Lower lobe of right lung (tissue), 2 donors: Measurements from ENCODE around the gene PLD1. TPM values are rescaled to one million over a fixed set of nuclear protein-coding genes. Genes with fewer than 3 reads are reported as not detected.
"Not testable (repeated sequence)": the region's sequence is repeated elsewhere in the genome, so short reads cannot be mapped to it uniquely, and the experiment has no call there.

Source experiments
- ATAC-seq, 2 donors: fragments of 200-7000 bp; cut with Tn5 transposase; one replicate each; pipeline ENCODE4 v1.9.1; 2020 to 2022; ENCODE audit warnings: mild to moderate bottlenecking in 2 of 2, moderate library complexity in 2 of 2
- DNase-seq: peaks from one replicate; pipeline ENCODE4 v3.0.0-alpha.2; 2020
- H3K27ac ChIP-seq: fragments of 200-600 bp; one replicate; pipeline ENCODE4 v1.8.0; 2022
- H3K27me3 ChIP-seq: fragments of 200-600 bp; one replicate; pipeline ENCODE4 v1.8.0; 2022; ENCODE audit warnings: low read depth
- H3K36me3 ChIP-seq: fragments of 200-600 bp; one replicate; pipeline ENCODE4 v1.8.0; 2022; ENCODE audit warnings: mild to moderate bottlenecking
- H3K4me1 ChIP-seq: fragments of 200-600 bp; one replicate; pipeline ENCODE4 v1.8.0; 2022
- H3K4me3 ChIP-seq: fragments of 200-600 bp; one replicate; pipeline ENCODE4 v1.8.0; 2022; ENCODE audit warnings: mild to moderate bottlenecking
- H3K9me3 ChIP-seq: fragments of 200-600 bp; one replicate; pipeline ENCODE4 v1.8.0; 2022
- intact Hi-C: fragments of 100-400 bp; cut with DNase I; formaldehyde crosslinking; loops from one replicate; pipeline ENCODE4 v1.11.0; 2022
- total RNA-seq: library from RNA; stranded (reverse); fragmentation: NEBNext Ultra II Directional; extraction: Animal tissue kit (Norgen Biotek cat#: 25700); gene quantifications from one replicate; pipeline ENCODE4 v1.2.1, GENCODE V29; 2021
- TF ChIP-seq, protein P1 (sequence below): fragments of 200-600 bp; IDR thresholded peaks from one replicate; pipeline ENCODE4 v1.8.0; 2022; ENCODE audit warnings: antibody characterized with exemption, mild to moderate bottlenecking
- donor health status: DM: no; HTN: yes; CAD: no; lungs with severe emphysema.

The PLD1 gene
- total RNA-seq, 1 donor from 2014 or later, result 27.7 TPM

DNA sequence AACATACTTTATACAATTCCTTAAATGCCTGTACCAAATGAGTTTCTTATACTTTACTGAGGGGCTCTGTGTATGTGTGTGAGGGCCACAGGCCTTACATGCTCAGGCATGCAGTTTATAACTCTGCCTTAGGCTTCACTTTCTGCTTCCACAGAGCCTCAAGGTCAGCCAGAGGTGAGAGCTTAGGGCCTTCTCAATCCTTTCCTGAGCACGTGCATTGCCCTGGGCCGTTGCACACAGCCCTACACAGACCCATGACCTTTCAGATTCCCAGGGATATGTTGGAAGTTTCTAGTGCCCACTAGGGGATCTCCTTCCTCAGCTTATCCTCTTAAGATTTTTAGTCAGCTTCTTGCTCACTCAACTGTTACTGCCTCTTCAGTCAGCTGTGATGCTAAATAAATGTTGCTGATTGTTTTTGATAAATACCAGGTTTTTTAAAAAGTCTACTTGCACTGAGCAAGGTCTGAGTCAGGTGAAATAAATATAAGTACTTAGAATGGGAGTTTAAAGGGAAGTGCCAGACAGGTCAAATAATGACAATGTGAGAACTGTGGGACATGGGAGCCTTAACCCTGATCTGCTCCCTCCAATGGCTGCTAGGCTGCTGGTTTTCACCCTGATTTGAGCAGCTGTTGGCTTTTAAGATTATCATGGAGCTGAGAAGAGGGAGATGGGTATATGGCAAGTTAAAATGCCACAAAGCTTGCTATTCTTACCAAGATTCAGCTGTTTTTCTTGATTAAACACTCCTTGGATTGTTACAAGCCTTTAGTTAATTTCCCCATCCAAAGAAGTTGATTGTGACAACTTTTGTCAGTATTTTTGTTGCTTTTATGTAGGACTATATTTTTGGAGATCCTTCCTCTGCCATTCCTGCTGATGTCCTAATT, 169.5 kb downstream of the PLD1 start:
- ATAC-seq (no peak), DNase-seq (no peak)
- H3K27ac ChIP-seq, result no peak overlapping the region
- no peaks in the 10 kb centered on the region for H3K4me1 ChIP-seq
- H3K36me3 ChIP-seq, result no peaks in the 10 kb centered on the region
- H3K9me3 ChIP-seq, result no peaks in the 10 kb centered on the region
- H3K4me3 ChIP-seq, result no peak overlapping the region
- intact Hi-C loops, result no loop called here
- TF ChIP-seq, protein P1, sequence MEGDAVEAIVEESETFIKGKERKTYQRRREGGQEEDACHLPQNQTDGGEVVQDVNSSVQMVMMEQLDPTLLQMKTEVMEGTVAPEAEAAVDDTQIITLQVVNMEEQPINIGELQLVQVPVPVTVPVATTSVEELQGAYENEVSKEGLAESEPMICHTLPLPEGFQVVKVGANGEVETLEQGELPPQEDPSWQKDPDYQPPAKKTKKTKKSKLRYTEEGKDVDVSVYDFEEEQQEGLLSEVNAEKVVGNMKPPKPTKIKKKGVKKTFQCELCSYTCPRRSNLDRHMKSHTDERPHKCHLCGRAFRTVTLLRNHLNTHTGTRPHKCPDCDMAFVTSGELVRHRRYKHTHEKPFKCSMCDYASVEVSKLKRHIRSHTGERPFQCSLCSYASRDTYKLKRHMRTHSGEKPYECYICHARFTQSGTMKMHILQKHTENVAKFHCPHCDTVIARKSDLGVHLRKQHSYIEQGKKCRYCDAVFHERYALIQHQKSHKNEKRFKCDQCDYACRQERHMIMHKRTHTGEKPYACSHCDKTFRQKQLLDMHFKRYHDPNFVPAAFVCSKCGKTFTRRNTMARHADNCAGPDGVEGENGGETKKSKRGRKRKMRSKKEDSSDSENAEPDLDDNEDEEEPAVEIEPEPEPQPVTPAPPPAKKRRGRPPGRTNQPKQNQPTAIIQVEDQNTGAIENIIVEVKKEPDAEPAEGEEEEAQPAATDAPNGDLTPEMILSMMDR, result no peak
- H3K27me3 ChIP-seq, result no peaks in the 10 kb centered on the region

GRCh38 chr3:171636666-171637065, 173.6 kb downstream of the PLD1 start:
- Histone ChIP-seq H3K4me1 (no peaks in the 10 kb centered on the region), H3K4me3 (no peak overlapping the region), H3K36me3 (no peaks in the 10 kb centered on the region), H3K27ac (no peak overlapping the region), H3K9me3 (no peaks in the 10 kb centered on the region), H3K27me3 (no peaks in the 10 kb centered on the region)
- intact Hi-C loops, result no loop called here
- TF ChIP-seq, protein P1, result no peak
- ATAC-seq, result no peak
- DNase-seq, result no peak

DNA sequence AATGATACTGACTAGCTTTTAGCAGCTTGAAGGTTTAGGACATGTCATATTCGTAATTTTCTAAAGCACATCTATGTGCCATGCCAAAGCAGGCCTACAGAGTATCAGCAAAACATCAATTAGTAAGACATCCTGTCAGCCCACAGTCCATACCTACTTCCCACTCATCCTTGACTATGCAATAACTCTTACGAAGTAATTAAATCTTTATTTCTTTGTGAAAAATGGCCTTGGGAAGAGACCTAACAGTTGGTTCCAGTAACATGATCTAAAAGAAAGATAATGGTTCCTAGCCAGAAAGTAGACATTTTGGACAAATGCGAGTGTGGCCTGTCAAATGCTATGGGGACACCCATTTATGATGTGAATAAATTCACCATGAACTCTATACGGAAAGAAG, 177.5 kb downstream of the PLD1 start:
- H3K36me3 ChIP-seq, result no peaks in the 10 kb centered on the region
- H3K27ac ChIP-seq, result no peak overlapping the region
- H3K9me3 ChIP-seq, result no peaks in the 10 kb centered on the region
- intact Hi-C loops, result no loop called here
- no peaks in the 10 kb centered on the region for H3K4me1 ChIP-seq
- TF ChIP-seq, protein P1, result no peak
- no peaks in the 10 kb centered on the region for H3K27me3 ChIP-seq
- no peak for DNase-seq
- no peak for ATAC-seq
- no peak overlapping the region for H3K4me3 ChIP-seq

- DNase-seq, H3K27ac ChIP-seq, H3K36me3 ChIP-seq, H3K4me1 ChIP-seq, intact Hi-C loops, H3K4me3 ChIP-seq, ATAC-seq, H3K27me3 ChIP-seq, H3K9me3 ChIP-seq: not testable (repeated sequence)
Observed at GRCh38 chr3:171626799-171627198, 183.5 kb downstream of the PLD1 start.

DNA sequence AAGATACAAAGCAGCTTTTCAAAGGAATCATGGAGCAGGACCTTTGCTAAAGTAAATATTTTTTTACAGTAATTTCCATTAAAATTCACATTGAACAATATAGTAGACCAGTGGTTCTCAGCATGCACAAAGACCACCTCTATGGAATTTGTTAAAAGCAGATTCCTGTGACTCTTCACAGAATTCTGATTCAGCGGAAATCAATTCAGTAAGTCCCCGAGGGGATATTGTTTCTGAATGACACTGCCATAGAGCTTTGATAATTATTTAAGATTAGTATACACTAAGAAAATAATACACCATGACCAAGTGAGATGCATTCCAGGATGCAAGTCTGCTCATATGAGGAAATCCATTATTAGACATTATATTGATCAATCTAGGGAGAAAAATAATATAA, 188.2 kb downstream of the PLD1 start:
- Histone ChIP-seq H3K9me3 (no peaks in the 10 kb centered on the region), H3K4me1 (no peaks in the 10 kb centered on the region)
- intact Hi-C loops, result no loop called here

More for the DNA sequence above, 188.2 kb downstream of the PLD1 start:
- DNase-seq (no peak), ATAC-seq (no peak)
- TF ChIP-seq, protein P1, result no peak
- Histone ChIP-seq H3K36me3 (no peaks in the 10 kb centered on the region), H3K27ac (no peak overlapping the region), H3K27me3 (no peaks in the 10 kb centered on the region), H3K4me3 (no peak overlapping the region)
